SK-N-MC (cell line): ENCODE results near the gene TMEM87B.

Experiments used
- EZH2 ChIP-seq: fragments of 200-600 bp; sonication (generic); IDR thresholded peaks from one replicate; pipeline ENCODE4 v1.6.1; 2017; ENCODE audit warnings: antibody characterized with exemption
- FOXP2 ChIP-seq: optimal IDR thresholded peaks from 2 replicates; pipeline ENCODE3; 2011; ENCODE audit warnings: mild to moderate bottlenecking, moderate library complexity; ENCODE audit not compliant: insufficient read depth; ENCODE audit errors: extremely low read length, control extremely low read depth
- POLR2AphosphoS5 ChIP-seq: IDR thresholded peaks from 2 replicates; pipeline ENCODE4 v1.6.1; 2012; ENCODE audit warnings: mild to moderate bottlenecking, low read depth, low read length, borderline replicate concordance

GRCh38 chr2:112020561-112020960 lies 34.5 kb upstream of the TMEM87B start:
- no peak for TF ChIP-seq EZH2
- TF ChIP-seq POLR2AphosphoS5, result no peak
- no peak for TF ChIP-seq FOXP2
